H1 (cell line): ENCODE data around the gene TPP2. TPM values are rescaled to one million over a fixed set of nuclear protein-coding genes. Genes with fewer than 3 reads are reported as not detected.

Source experiments
- FOSL1 ChIP-seq: IDR thresholded peaks from 2 replicates; pipeline ENCODE4 v1.6.1; 2011; ENCODE audit warnings: mild to moderate bottlenecking, low read depth, low read length, moderate library complexity; ENCODE audit not compliant: insufficient read depth
- ZNF274 ChIP-seq: IDR thresholded peaks from 2 replicates; pipeline ENCODE4 v1.7.0; 2012; ENCODE audit warnings: low read length, borderline replicate concordance; ENCODE audit errors: extremely low read depth
- polyA plus RNA-seq, 7 experiments: library from polyadenylated mRNA; depleted of rRNA in 3 of 7; stranded (reverse) in 5 of 7; unstranded in 2 of 7; fragments of >200 nt in 5 of 7; fragments of 200-250 nt in 2 of 7; gene quantifications; 1 replicate in 5 of 7; 2 replicates in 1 of 7; 4 replicates in 1 of 7; pipeline versions ENCODE4 v1.2.1 to v1.2.3, GENCODE V29; 2011 to 2013; ENCODE audit warnings: missing spikeins in 2 of 7, mixed read lengths in 2 of 7
- total RNA-seq: library from RNA; stranded (reverse); fragmentation: NEBNext Ultra II Directional; extraction: Animal tissue kit (Norgen Biotek cat#: 25700); gene quantifications from 2 replicates; pipeline ENCODE4 v1.2.1, GENCODE V29; 2021

Gene TPP2
- total and polyA plus RNA-seq, 2 of the 8 experiments (the other 6 are each of a cell fraction or from before 2014, with no cell fraction given): 15.9 to 85.7 TPM

- TF ChIP-seq ZNF274 (no peak), FOSL1 (no peak)
Observed at GRCh38 chr13:102690883-102691282, 94.1 kb downstream of the TPP2 start (continued).
